ENCODE data around the gene DNAH14.

DNA sequence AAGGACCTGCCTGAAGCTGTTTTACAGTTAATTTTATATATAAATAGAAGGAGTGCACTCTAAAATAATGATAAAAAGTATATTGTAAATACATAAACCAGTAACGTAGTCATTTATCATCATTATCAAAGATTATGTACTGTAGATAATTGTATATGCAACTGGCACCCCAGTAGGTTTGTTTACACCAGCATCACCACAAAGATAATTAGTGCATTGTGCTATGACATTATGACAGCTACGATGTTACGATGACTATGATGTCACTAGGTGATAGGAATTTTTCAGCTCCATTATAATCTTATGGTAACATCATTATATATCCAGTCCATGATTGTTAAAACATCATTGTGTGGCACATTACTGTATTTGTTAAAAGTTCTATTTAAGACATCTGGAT, 313.1 kb downstream of the DNAH14 start:
- TF ChIP-seq CTCF (IDR thresholded peaks at IDR 0.05 in 4 of 5, conservative IDR thresholded peaks at IDR 0.05 in 1 of 5) = no peak
- TF ChIP-seq POLR2A (IDR thresholded peaks at IDR 0.05) = no peak
